K562 (cell line): ENCODE results near the gene NUB1. TPM values are rescaled to one million over a fixed set of nuclear protein-coding genes. Genes with fewer than 3 reads are reported as not detected.
A peak's percentile ranks its signal among the peaks of the same experiment; 100 is the strongest.

ENCODE experiments used
- BHLHE40 ChIP-seq: IDR thresholded peaks from 2 replicates; pipeline ENCODE4 v1.6.1; 2011; ENCODE audit warnings: low read length, improper control_type of control experiment
- CXXC5 ChIP-seq: fragments of 250-450 bp; sonication (Bioruptor Pico); IDR thresholded peaks from 2 replicates; pipeline ENCODE4 v1.8.0; 2022; ENCODE audit warnings: inconsistent platforms, mild to moderate bottlenecking, moderate library complexity
- ESRRA ChIP-seq: fragments of 450-650 bp; IDR thresholded peaks from 2 replicates; pipeline ENCODE4 v1.6.1; 2014; ENCODE audit warnings: low read depth, mild to moderate bottlenecking, moderate library complexity, borderline replicate concordance
- GTF2F1 ChIP-seq: IDR thresholded peaks from 2 replicates; pipeline ENCODE4 v1.6.1; 2011; ENCODE audit warnings: low read depth, low read length, improper control_type of control experiment
- HIVEP1 ChIP-seq: fragments of 250-450 bp; sonication (Bioruptor Pico); IDR thresholded peaks from 2 replicates; pipeline ENCODE4 v1.4.0; 2020; ENCODE audit warnings: mild to moderate bottlenecking
- IRF2 ChIP-seq: sonication (generic); formaldehyde crosslinking; IDR thresholded peaks from 2 replicates; pipeline ENCODE4 v1.8.1; 2022; ENCODE audit warnings: mild to moderate bottlenecking, missing genetic modification reagents
- MAFK ChIP-seq: IDR thresholded peaks from 2 replicates; pipeline ENCODE4 v1.6.1; 2011; ENCODE audit warnings: low read length, improper control_type of control experiment
- PHTF2 ChIP-seq: fragments of 250-450 bp; sonication (Bioruptor Pico); IDR thresholded peaks from 2 replicates; pipeline ENCODE4 v1.5.0; 2021; ENCODE audit warnings: mild to moderate bottlenecking
- RBBP5 ChIP-seq: fragments of 200-600 bp; sonication (generic); IDR thresholded peaks from 2 replicates; pipeline ENCODE4 v1.6.1; 2012; ENCODE audit warnings: borderline replicate concordance, mild to moderate bottlenecking, low read length, control low read depth, inconsistent platforms; ENCODE audit not compliant: insufficient read depth, poor library complexity, severe bottlenecking
- SAP30 ChIP-seq: fragments of 200-600 bp; sonication (generic); IDR thresholded peaks from 2 replicates; pipeline ENCODE4 v1.6.1; 2012; ENCODE audit warnings: borderline replicate concordance, low read depth, mild to moderate bottlenecking, moderate library complexity, low read length, control low read depth, inconsistent platforms; ENCODE audit not compliant: insufficient read depth, poor library complexity, severe bottlenecking
- STAT5A ChIP-seq: IDR thresholded peaks from 2 replicates; pipeline ENCODE4 v1.6.1; 2012; ENCODE audit warnings: low read length, inconsistent platforms, borderline replicate concordance
- ZMIZ1 ChIP-seq, 2 experiments: fragments of 150-350 bp in 1 of 2; IDR thresholded peaks; 2 replicates each; pipeline ENCODE4 v1.6.1; 2012 to 2016; ENCODE audit warnings: low read depth in 2 of 2, low read length in 2 of 2, mild to moderate bottlenecking in 1 of 2, moderate library complexity in 1 of 2
- ZNF57 ChIP-seq: fragments of 450-650 bp; formaldehyde crosslinking; IDR thresholded peaks from 2 replicates; pipeline ENCODE4 v1.4.0; 2020; ENCODE audit warnings: mild to moderate bottlenecking, moderate library complexity
- ZNF589 ChIP-seq: fragments of 200-800 bp; sonication (Bioruptor generic); IDR thresholded peaks from 2 replicates; pipeline ENCODE4 v1.6.1; 2016; ENCODE audit warnings: low read depth, missing genetic modification characterization, missing compliant biosample characterization
- polyA plus RNA-seq, 8 experiments: library from polyadenylated mRNA; depleted of rRNA in 4 of 8; stranded (reverse) in 5 of 8; unstranded in 3 of 8; fragments of >200 nt; fragmentation: Nextera tagmentation in 2 of 8; fragmentation: Illumina TruSeq in 1 of 8; extraction: Ambion mirVana in 2 of 8; extraction: Trizol in 1 of 8; gene quantifications; 2 replicates each; pipeline versions ENCODE4 v1.2.1 to v1.2.3, GENCODE V29; 2011 to 2014; ENCODE audit warnings: inconsistent platforms in 1 of 8, missing spikeins in 1 of 8
- total RNA-seq, 7 experiments: library from RNA; depleted of rRNA in 6 of 7; stranded (reverse); fragments of >200 nt in 6 of 7; fragmentation: Illumina TruSeq in 2 of 7; extraction: Trizol in 2 of 7; gene quantifications; 2 replicates each; pipeline versions ENCODE4 v1.2.1 to v1.2.3, GENCODE V29; 2011 to 2021; ENCODE audit warnings: low replicate concordance in 1 of 7
- TF ChIP-seq, protein P1 (sequence below): IDR thresholded peaks from 2 replicates; pipeline ENCODE4 v1.6.1; 2011; ENCODE audit warnings: borderline replicate concordance, low read depth, mild to moderate bottlenecking, moderate library complexity, low read length; ENCODE audit not compliant: insufficient read depth, poor library complexity, severe bottlenecking
- TF ChIP-seq, protein P2 (sequence below), 2 experiments: IDR thresholded peaks; 2 replicates each; pipeline ENCODE4 v1.6.1; 2011; ENCODE audit warnings: borderline replicate concordance in 1 of 2, control low read depth in 1 of 2, low read depth in 1 of 2, low read length in 1 of 2, mild to moderate bottlenecking in 1 of 2, mixed read lengths in 1 of 2, moderate library complexity in 1 of 2; ENCODE audit not compliant: insufficient read depth in 1 of 2, insufficient read length in 1 of 2, poor library complexity in 1 of 2, severe bottlenecking in 1 of 2; ENCODE audit errors: extremely low read depth in 1 of 2
- TF ChIP-seq, protein P3 (sequence below): sonication (generic); formaldehyde crosslinking; IDR thresholded peaks from 2 replicates; pipeline ENCODE4 v1.8.0; 2022; ENCODE audit warnings: mild to moderate bottlenecking, missing genetic modification reagents

The NUB1 gene
- total and polyA plus RNA-seq, 9 of the 15 experiments (the other 6 are each of a cell fraction or from before 2014, with no cell fraction given): 43.2 to 159 (median 85.2) TPM

DNA sequence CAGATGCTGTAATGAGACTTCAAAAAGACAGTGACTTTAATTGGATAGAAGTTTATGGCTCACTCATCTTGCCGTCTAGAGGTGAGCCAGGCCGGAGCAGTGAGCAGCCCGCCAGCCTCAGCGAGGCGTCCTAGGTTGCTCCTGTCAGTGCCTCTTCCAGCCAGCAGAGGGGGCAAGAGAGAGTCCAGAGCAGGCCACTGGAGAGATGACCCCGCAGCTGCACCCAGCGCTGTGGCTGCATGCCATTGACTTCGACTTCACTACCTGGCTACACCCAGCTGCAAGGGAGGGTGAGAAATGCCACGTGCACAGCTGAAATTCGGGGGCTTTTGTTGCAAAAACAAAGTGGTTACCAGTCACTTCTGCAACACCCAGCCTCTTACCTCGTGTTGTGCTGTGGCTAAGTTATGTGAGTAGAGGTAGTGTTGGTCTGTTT is 26.5 kb downstream of the NUB1 start (continued):
- TF ChIP-seq ZMIZ1 (IDR thresholded peaks at IDR 0.05; ENCODE audit: low read depth in 2 of 2, low read length in 2 of 2) (no peak), ZNF589 (CRISPR knock-in tag) (no peak), PHTF2 (CRISPR knock-in tag) (no peak), ZNF57 (no peak), RBBP5 (no peak), IRF2 (CRISPR knock-in tag) (no peak), BHLHE40 (no peak), HIVEP1 (no peak), GTF2F1 (no peak), ESRRA (peak; percentile 32; the same call in 1 of the 2 replicates), STAT5A (peak; percentile 11; the same call in 1 of the 2 replicates), CXXC5 (CRISPR knock-in tag) (peak; percentile 34; the same call in 1 of the 2 replicates), SAP30 (no peak), MAFK (no peak)
- TF ChIP-seq, protein P1, sequence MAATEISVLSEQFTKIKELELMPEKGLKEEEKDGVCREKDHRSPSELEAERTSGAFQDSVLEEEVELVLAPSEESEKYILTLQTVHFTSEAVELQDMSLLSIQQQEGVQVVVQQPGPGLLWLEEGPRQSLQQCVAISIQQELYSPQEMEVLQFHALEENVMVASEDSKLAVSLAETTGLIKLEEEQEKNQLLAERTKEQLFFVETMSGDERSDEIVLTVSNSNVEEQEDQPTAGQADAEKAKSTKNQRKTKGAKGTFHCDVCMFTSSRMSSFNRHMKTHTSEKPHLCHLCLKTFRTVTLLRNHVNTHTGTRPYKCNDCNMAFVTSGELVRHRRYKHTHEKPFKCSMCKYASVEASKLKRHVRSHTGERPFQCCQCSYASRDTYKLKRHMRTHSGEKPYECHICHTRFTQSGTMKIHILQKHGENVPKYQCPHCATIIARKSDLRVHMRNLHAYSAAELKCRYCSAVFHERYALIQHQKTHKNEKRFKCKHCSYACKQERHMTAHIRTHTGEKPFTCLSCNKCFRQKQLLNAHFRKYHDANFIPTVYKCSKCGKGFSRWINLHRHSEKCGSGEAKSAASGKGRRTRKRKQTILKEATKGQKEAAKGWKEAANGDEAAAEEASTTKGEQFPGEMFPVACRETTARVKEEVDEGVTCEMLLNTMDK: peak; percentile 50
- TF ChIP-seq, protein P2, sequence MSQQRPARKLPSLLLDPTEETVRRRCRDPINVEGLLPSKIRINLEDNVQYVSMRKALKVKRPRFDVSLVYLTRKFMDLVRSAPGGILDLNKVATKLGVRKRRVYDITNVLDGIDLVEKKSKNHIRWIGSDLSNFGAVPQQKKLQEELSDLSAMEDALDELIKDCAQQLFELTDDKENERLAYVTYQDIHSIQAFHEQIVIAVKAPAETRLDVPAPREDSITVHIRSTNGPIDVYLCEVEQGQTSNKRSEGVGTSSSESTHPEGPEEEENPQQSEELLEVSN (IDR thresholded peaks at IDR 0.05; ENCODE audit: borderline replicate concordance in 1 of 2, extremely low read depth in 1 of 2, insufficient read depth in 1 of 2, insufficient read length in 1 of 2, low read depth in 1 of 2, low read length in 1 of 2, poor library complexity in 1 of 2, severe bottlenecking in 1 of 2): peak; percentile 46 to 78
- TF ChIP-seq, protein P3, sequence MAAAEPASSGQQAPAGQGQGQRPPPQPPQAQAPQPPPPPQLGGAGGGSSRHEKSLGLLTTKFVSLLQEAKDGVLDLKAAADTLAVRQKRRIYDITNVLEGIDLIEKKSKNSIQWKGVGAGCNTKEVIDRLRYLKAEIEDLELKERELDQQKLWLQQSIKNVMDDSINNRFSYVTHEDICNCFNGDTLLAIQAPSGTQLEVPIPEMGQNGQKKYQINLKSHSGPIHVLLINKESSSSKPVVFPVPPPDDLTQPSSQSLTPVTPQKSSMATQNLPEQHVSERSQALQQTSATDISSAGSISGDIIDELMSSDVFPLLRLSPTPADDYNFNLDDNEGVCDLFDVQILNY: no peak
